ENCODE measurements around the gene OR10A5. TPM values are rescaled to one million over a fixed set of nuclear protein-coding genes. Genes with fewer than 3 reads are reported as not detected.
"Not testable (repeated sequence)": the region's sequence is repeated elsewhere in the genome, so short reads cannot be mapped to it uniquely, and the experiment has no call there.

The OR10A5 gene
- total RNA-seq, 1 donor from 2014 or later: not detected

DNA sequence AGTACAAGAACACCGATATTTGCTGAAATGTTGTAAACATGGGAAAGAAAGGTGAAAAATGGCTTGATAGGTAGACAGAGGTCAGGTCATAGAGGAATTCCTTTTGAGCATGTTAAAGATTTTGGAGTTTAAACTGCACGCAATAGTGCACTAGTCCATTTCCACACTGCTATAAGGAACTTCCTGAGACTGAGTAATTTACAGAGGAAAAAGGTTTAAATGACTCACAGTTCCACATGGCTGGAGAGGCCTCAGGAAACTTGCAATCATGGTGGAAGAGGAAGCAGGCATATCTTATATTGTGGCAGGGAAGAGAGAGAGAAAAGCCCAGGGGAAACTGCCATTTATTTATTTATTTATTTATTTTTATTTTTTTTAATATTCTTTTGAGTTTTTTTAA, 5.0 kb downstream of the OR10A5 start:
- no peak for ATAC-seq (ENCODE audit: low read depth)
- H3K27me3 Mint-ChIP-seq: peaks cover 2% of the 10 kb centered on the region
- TF ChIP-seq, protein P1, sequence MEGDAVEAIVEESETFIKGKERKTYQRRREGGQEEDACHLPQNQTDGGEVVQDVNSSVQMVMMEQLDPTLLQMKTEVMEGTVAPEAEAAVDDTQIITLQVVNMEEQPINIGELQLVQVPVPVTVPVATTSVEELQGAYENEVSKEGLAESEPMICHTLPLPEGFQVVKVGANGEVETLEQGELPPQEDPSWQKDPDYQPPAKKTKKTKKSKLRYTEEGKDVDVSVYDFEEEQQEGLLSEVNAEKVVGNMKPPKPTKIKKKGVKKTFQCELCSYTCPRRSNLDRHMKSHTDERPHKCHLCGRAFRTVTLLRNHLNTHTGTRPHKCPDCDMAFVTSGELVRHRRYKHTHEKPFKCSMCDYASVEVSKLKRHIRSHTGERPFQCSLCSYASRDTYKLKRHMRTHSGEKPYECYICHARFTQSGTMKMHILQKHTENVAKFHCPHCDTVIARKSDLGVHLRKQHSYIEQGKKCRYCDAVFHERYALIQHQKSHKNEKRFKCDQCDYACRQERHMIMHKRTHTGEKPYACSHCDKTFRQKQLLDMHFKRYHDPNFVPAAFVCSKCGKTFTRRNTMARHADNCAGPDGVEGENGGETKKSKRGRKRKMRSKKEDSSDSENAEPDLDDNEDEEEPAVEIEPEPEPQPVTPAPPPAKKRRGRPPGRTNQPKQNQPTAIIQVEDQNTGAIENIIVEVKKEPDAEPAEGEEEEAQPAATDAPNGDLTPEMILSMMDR (IDR thresholded peaks at IDR 0.05): no peak
- CTCF ChIA-PET: no interaction called here
- no peaks in the 10 kb centered on the region for H3K36me3 Mint-ChIP-seq (ENCODE audit: low read depth)
- DNase-seq: no peak
- no peak overlapping the region for H3K27ac Mint-ChIP-seq
- H3K4me3 Mint-ChIP-seq: no peak overlapping the region
- no peaks in the 10 kb centered on the region for H3K4me1 Mint-ChIP-seq
- H3K9me3 Mint-ChIP-seq: peaks cover 12% of the 10 kb centered on the region
- intact Hi-C loops (cut with micrococcal nuclease): no loop called here
- POLR2A ChIA-PET: no interaction called here

DNA sequence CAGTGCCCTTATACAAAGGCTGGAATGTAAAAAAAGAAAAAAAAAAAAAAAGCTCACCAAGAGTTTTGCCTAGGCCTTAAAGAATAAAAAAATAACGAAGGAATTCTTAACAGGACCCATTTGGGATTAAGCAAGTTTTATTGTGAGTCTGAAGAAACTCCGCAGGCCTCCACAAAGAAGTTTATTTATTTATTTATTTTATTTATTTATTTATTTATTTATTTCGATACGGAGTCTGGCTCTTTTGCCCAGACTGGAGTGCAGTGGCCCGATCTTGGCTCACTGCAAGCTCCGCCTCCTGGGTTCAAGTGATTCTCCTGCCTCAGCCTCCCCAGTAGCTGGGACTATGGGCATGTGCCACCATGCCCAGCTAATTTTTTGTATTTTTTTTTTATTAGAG, 9.3 kb downstream of the OR10A5 start:
- H3K36me3 Mint-ChIP-seq (ENCODE audit: low read depth); ATAC-seq (ENCODE audit: low read depth); H3K4me3 Mint-ChIP-seq; intact Hi-C loops (cut with micrococcal nuclease); H3K27ac Mint-ChIP-seq; POLR2A ChIA-PET; H3K27me3 Mint-ChIP-seq; H3K4me1 Mint-ChIP-seq; DNase-seq; CTCF ChIA-PET: not testable (repeated sequence)
- peaks cover 12% of the 10 kb centered on the region for H3K9me3 Mint-ChIP-seq

DNA sequence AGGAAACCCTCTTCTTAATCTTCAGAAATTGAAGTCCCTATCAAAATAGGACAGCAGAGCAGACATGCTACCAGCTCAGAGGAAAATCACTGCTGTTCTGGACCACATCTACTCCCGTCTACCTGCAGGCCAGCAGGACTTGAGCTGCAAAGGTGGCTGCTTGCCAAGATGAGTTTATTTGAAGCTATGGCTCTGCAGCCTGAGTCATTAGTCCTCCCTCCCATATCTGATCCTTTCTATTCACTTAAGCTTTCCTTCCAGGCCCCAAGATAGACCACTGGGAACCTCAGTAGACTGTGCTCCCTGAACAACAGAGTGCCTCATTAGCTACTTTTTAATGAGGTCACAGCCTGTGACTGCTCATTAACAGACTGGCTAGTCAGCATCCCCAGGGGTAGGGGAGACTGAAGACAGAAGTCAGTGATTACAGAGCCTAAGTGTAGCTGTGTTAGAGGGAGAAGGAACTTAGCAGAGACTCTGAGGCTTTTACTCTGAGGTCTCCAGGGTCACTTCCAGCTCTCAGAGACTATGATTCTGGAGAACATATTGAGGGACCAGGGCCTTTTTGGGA, 10.6 kb downstream of the OR10A5 start:
- peaks cover 12% of the 10 kb centered on the region for H3K9me3 Mint-ChIP-seq
- no peaks in the 10 kb centered on the region for H3K36me3 Mint-ChIP-seq (ENCODE audit: low read depth)
- ATAC-seq (ENCODE audit: low read depth) (no peak), DNase-seq (no peak)
- ChIA-PET CTCF (no interaction called here), POLR2A (no interaction called here)
- no peak overlapping the region for H3K4me3 Mint-ChIP-seq
- H3K27me3 Mint-ChIP-seq: peaks cover 2% of the 10 kb centered on the region
- H3K27ac Mint-ChIP-seq: no peak overlapping the region
- intact Hi-C loops (cut with micrococcal nuclease): no loop called here
- H3K4me1 Mint-ChIP-seq: no peaks in the 10 kb centered on the region
- TF ChIP-seq, protein P1 (IDR thresholded peaks at IDR 0.05): no peak

DNA sequence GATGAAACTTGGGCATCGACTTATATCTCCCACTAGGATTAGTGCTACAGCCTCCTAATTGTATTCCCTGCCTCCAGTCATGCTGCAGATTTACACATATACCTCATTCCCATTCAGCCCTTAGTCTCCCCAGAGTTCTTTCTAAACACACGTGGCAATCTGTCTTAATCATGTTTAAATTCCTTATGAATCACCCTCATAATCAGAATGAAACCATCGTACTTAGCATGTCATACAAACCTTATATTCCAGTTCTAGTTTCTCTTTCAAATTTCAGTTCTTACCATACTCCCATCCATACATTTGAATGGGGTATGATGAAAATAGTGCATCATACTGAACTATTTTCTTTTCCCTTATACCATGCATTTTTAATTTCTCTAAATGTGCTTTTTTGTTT, 11.4 kb downstream of the OR10A5 start:
- TF ChIP-seq, protein P1 (IDR thresholded peaks at IDR 0.05): no peak
- CTCF ChIA-PET: no interaction called here
- Mint-ChIP-seq H3K9me3 (peaks cover 13% of the 10 kb centered on the region), H3K27me3 (peaks cover 2% of the 10 kb centered on the region), H3K36me3 (ENCODE audit: low read depth) (no peaks in the 10 kb centered on the region), H3K4me3 (no peak overlapping the region), H3K4me1 (no peaks in the 10 kb centered on the region), H3K27ac (no peak overlapping the region)
- DNase-seq (no peak), ATAC-seq (ENCODE audit: low read depth) (no peak)
- POLR2A ChIA-PET: no interaction called here
- intact Hi-C loops (cut with micrococcal nuclease): no loop called here

DNA sequence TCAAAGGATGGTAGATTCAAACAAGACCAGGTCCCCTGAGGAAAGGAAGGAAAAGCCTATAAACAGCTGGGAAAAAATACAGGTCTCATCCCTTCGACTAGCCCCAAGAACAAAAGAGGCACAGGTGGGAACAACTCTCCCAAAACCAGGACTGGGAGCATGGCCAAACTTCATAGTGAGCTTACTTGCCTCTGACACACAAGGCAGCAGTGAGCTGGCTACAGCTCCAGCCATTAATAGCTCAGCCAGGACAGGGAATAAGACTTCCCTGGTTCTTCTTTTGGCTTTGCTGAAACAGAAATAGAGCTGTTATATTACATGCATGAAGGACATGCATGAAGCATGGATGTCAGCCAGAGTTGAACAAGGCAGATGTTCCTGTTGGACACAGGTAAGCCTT, 17.5 kb downstream of the OR10A5 start, which contains the start of gene OR10A2:
TSS of gene OR10A2 (plus strand) at position 97 of the 400 bp plus-strand sequence. CDS start 6,698 bp downstream, outside the sequence.
- ChIA-PET POLR2A (interaction anchor here (0.7 kb wide), 1 partner anchor 452 kb away, joined by 7 read pairs; no protein-coding TSS in a partner anchor), CTCF (no interaction called here)
- no peaks in the 10 kb centered on the region for H3K4me1 Mint-ChIP-seq
- no peaks in the 10 kb centered on the region for H3K36me3 Mint-ChIP-seq (ENCODE audit: low read depth)
- TF ChIP-seq, protein P1 (IDR thresholded peaks at IDR 0.05): no peak
- ATAC-seq (ENCODE audit: low read depth) (no peak), DNase-seq (no peak)
- no peak within 1 kb of the TSS for H3K27ac Mint-ChIP-seq
- H3K4me3 Mint-ChIP-seq: no peak within 1 kb of the TSS
- peaks cover 3% of the 10 kb centered on the region for H3K9me3 Mint-ChIP-seq
- no peaks in the 10 kb centered on the region for H3K27me3 Mint-ChIP-seq
- intact Hi-C loops (cut with micrococcal nuclease): no loop called here

DNA sequence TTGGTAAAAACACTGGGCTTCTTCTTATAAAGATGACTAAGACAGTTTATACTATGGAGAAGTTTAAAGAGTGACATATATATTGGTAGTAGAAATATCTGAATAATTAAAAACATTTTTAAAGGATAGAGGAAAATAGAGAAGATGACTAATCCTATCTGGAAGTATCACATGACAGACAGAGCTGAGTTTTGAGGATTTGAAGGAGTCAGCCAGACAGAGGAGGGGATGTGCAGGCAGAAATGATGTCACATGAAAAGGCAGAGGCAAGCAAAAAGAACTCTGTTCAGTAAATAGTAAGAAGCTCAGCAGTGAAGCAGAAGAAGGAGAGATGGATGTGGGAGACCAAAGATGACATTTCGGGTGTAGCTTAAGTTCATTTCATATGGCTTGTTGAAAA, 19.0 kb downstream of the OR10A5 start:
- Mint-ChIP-seq H3K36me3 (ENCODE audit: low read depth) (no peaks in the 10 kb centered on the region), H3K27ac (no peak overlapping the region), H3K4me3 (no peak overlapping the region), H3K27me3 (no peaks in the 10 kb centered on the region), H3K9me3 (peaks cover 3% of the 10 kb centered on the region), H3K4me1 (no peaks in the 10 kb centered on the region)
- TF ChIP-seq, protein P1 (IDR thresholded peaks at IDR 0.05): no peak
- ChIA-PET CTCF (interaction anchor here (0.6 kb wide), 1 partner anchor 50 kb away, joined by 4 read pairs; no protein-coding TSS in a partner anchor), POLR2A (no interaction called here)
- ATAC-seq (ENCODE audit: low read depth) (no peak), DNase-seq (no peak)
- intact Hi-C loops (cut with micrococcal nuclease): no loop called here

All from activated B cell treated with CpG ODN at 0.5 μM for 24 hours (primary cell).